GM12891 (cell line): ENCODE results near the gene IFNLR1.

ENCODE experiments used
- PAX5 ChIP-seq: IDR thresholded peaks from 2 replicates; pipeline ENCODE4 v1.6.1; 2011; ENCODE audit warnings: low read length, moderate library complexity, mild to moderate bottlenecking; ENCODE audit not compliant: insufficient read depth, severe bottlenecking
- POLR2A ChIP-seq: IDR thresholded peaks from 2 replicates; pipeline ENCODE4 v1.6.1; 2011; ENCODE audit warnings: low read depth, low read length, control low read depth
- POLR2AphosphoS5 ChIP-seq: IDR thresholded peaks from 2 replicates; pipeline ENCODE4 v1.6.1; 2011; ENCODE audit warnings: low read depth, low read length, control low read depth
- SPI1 ChIP-seq: IDR thresholded peaks from 2 replicates; pipeline ENCODE4 v1.6.1; 2011; ENCODE audit warnings: low read depth, low read length, control low read depth
- TAF1 ChIP-seq: IDR thresholded peaks from 2 replicates; pipeline ENCODE4 v1.6.1; 2011; ENCODE audit warnings: low read depth, low read length, control low read depth

- TF ChIP-seq TAF1 = no peak
- TF ChIP-seq SPI1 = no peak
- no peak for TF ChIP-seq POLR2A
- TF ChIP-seq POLR2AphosphoS5 = no peak
- no peak for TF ChIP-seq PAX5
Measured at GRCh38 chr1:24130385-24130784, 56.7 kb downstream of the IFNLR1 start.
